SH-SY5Y (cell line): ENCODE results near the gene SLC35A3.

Experiments used
- GATA2 ChIP-seq: IDR thresholded peaks from 2 replicates; pipeline ENCODE4 v1.6.1; 2011; ENCODE audit warnings: mild to moderate bottlenecking, low read depth, low read length
- GATA3 ChIP-seq: IDR thresholded peaks from 2 replicates; pipeline ENCODE4 v1.6.1; 2011; ENCODE audit warnings: low read depth, mild to moderate bottlenecking, low read length, moderate library complexity

SLC35A3 gene

GRCh38 chr1:100076319-100076718 lies 106.5 kb downstream of the SLC35A3 start:
- TF ChIP-seq GATA3 = no peak
- no peak for TF ChIP-seq GATA2

GRCh38 chr1:100076744-100077143 lies 106.9 kb downstream of the SLC35A3 start:
- no peak for TF ChIP-seq GATA3
- no peak for TF ChIP-seq GATA2

GRCh38 chr1:100077531-100077930 lies 107.7 kb downstream of the SLC35A3 start:
- no peak for TF ChIP-seq GATA3
- no peak for TF ChIP-seq GATA2

- no peak for TF ChIP-seq GATA2
- TF ChIP-seq GATA3 = no peak
Observed at GRCh38 chr1:100080331-100080730, 110.5 kb downstream of the SLC35A3 start.
